HG03045 (cell line): ENCODE data around the gene AOPEP.

Source experiments
- ATAC-seq: cut with Tn5 transposase; IDR thresholded peaks from one replicate; pipeline ENCODE4 v1.9.1; 2021; ENCODE audit warnings: mild to moderate bottlenecking, moderate library complexity; ENCODE audit not compliant: unreplicated experiment

AOPEP gene

DNA sequence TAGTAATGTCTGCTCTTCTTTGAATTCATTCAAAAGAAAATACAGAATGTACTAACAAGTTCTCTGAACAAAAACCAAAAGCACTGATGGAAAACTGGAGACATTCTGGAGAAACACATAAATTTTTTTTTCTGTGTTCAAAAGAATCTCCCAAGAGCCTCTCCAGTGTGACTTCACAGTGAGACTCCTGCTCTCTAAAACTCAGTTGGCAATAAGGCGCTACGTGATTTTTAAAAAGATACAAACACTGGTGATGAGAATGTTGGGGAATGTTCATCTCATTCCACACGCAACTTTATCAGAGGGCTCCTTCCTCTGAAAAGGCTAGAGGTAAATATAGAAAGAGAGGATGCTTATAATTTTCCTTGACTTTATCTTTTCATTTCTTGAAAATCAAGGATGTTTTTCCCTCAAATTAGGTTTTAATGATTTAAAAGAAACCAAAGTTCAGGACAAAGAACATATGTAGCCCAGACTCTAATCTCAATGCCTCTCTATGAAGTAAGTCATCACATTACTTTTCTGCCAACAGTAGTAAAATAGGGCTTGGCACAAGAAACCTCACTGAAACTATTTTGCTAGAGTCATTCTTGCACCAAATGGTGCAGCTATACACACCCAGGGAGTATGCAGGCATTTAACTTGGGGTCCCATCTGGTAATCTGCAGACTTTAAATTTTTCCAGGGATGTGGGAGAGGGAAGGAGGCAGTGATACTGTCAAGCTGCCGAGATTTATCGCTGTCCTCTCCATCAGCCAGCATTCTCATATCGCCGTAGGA is 12.9 kb upstream of the AOPEP start:
- no peak for ATAC-seq

- ATAC-seq = no peak
These were observed 12.0 kb upstream of the AOPEP start for GRCh38 chr9:94714494-94714893.

DNA sequence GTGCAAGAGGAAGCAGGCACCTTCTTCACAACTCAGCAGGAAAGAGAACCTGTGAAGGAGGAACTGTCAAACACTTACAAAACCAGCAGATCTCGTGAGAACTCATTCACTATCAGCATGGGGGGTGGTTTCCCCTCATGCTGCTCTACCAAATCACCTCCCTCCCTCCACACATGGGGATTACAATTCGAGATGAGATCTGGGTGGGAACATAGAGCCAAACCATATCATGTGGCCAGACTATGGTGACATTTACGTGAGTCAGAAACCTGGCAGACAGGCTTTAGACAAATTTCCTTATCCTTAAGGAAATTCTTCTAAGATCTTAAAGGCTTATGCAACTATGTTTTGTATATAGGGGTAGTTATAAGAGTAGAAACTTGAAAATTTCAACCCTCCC is 8.7 kb upstream of the AOPEP start:
- no peak for ATAC-seq

- ATAC-seq = no peak
These were observed 7.6 kb upstream of the AOPEP start for GRCh38 chr9:94718936-94719335.

- no peak for ATAC-seq
These were observed 6.6 kb upstream of the AOPEP start for GRCh38 chr9:94719878-94720277.

GRCh38 chr9:94720846-94721549 is 5.5 kb upstream of the AOPEP start:
- no peak for ATAC-seq

- ATAC-seq = no peak
These were observed 4.7 kb upstream of the AOPEP start for GRCh38 chr9:94721754-94722153.

- ATAC-seq = no peak
These were observed 1.2 kb upstream of the AOPEP start for GRCh38 chr9:94725293-94725692.

DNA sequence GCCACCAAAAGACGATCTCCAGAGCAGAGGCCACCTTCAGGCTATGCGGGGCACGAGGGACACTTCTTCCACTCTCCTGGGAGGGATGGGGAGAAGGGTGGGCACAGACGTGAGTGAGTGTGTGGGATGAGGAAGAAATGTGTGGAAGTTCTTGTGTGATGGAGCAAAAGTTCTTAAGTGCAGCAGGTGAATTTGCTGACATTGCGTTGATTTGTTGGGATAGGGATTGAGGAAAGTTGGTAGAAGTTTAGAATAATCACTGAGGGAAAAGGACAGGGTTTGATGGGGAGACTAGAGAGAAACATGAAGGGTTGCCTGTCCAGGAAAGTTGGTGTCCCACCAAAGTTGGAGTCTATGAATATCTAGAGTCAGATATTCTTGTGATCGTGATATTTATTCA is 2.2 kb downstream of the AOPEP start:
- no peak for ATAC-seq

GRCh38 chr9:94729199-94729598 is 2.7 kb downstream of the AOPEP start:
- ATAC-seq = no peak

DNA sequence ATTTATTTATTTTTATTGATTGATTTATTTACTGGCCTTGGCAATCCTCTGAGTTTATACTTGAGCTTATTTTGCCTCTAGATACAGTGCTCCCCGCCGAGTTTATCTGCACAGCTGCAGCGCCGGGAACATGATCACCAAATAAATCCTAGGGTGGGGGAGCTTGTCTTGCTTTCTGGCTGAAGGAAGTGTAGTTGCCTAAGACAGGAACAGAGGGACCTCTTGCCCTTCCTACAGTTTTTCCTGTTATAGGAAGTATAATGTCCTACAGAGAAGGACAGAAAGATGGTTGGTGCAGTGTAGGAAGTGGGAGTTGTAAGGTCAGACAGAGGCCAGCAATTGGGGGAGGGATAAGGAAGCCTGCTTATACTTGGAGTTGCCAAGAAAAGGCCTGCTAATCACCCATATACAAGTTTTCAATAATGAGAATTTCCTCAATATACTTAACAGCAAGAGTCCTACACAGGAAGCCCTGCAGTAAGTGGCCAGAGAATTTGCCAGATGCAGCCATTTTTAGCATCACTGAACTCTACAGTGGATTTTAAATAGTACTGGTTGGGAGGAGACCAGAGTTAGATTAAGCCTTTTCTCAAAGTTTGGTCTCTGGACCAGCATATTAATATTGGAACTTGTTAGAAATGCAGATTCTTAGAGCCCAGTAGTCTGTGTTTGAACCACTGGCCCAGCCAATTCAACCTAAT is 7.7 kb downstream of the AOPEP start:
- ATAC-seq = no peak

DNA sequence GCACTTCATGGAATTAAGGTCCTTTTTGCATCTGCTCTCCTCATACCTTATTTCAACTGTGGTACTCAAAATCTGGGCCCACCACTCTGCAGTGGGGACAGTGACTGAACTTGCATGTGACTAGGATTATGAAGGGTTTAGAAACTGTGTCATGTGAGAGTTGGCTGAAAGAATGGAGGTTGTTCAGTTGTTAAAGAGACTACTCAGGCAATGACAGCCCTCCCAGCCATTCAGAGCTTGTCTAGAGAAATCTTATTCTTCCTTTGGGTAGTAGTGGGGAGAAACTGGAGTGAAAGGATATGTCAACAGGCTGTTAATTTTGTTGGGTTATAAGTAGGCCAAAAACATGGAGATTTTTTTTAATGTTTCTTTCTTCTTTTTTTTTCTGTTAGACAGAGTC is 10.3 kb downstream of the AOPEP start:
- no peak for ATAC-seq

DNA sequence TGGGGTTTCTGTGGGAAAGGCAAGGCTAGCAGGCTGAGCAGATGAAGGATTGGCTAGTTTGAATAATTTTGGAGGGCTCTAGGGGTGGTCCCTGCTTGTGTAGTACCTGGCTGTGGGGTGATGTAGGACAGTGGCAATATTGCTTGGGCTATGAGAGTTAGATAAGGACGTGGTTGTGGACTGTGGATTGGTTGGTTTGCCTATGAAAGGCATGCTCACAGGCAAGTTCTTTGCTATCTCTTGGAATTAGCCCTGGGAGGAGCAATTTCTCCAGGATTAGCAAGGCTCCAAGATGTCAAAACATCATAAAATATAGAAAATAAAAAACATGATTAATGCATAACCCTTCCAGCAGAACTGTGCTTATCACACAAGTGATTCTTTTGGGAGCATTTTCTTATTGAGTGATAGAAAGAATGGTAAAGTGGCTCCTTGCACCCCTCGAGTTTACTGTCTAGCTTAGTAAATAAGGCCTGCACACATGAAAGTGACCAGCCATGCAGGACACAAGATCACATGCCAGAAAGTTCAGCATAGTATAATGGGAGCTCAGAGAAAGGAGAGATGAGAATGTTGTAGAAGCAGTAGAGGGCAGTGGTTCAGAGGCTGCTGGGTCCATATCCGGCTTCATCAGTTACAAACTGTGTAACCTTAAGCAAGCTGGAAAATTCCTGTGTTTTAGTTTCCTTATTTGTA is 13.8 kb downstream of the AOPEP start:
- no peak for ATAC-seq

- no peak for ATAC-seq
These were observed 15.4 kb downstream of the AOPEP start for GRCh38 chr9:94741866-94742265.

DNA sequence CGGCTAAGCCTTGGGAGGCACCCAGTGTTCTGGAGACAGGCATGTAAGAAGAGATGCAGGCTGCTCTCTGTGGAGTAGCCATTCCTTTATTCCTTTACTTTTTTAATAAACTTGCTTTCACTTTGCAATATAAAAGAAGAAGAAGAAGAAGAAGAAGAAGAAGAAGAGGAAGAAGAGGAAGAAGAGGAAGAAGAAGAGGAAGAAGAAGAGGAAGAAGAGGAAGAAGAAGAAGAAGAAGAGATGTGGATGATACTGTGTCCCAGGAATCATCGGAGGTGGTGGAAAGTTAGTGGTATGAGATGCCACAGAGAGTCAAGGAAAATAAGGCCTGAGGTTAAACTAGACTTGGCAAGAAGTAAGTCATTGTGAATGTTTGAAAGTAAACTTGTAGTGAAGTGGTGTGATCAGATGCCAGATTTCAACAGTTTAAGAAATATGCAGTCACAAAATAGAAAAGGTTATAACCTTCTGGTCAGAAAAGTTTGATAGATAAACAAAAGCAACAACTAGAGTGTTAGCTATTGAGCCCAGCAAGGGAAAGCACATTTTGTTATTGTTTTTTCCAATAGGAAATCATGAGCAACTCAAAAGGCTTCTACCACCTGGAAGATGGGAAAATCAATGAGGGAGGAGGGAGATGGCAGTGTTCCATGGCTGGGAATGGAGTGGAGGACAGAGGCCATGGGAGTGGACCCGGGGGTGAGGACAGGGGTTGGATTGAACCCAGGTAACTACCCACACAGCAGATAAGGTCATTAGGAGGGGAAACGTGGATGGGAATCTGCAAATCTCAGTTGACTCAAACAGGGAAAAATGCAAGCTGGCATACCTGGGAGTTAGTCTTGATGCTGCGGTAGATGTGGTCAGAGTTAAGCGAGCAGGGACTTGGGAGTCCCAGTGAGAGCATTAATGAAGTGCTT is 16.8 kb downstream of the AOPEP start:
- ATAC-seq = no peak

GRCh38 chr9:94745806-94746540 is 19.5 kb downstream of the AOPEP start:
- ATAC-seq = no peak

DNA sequence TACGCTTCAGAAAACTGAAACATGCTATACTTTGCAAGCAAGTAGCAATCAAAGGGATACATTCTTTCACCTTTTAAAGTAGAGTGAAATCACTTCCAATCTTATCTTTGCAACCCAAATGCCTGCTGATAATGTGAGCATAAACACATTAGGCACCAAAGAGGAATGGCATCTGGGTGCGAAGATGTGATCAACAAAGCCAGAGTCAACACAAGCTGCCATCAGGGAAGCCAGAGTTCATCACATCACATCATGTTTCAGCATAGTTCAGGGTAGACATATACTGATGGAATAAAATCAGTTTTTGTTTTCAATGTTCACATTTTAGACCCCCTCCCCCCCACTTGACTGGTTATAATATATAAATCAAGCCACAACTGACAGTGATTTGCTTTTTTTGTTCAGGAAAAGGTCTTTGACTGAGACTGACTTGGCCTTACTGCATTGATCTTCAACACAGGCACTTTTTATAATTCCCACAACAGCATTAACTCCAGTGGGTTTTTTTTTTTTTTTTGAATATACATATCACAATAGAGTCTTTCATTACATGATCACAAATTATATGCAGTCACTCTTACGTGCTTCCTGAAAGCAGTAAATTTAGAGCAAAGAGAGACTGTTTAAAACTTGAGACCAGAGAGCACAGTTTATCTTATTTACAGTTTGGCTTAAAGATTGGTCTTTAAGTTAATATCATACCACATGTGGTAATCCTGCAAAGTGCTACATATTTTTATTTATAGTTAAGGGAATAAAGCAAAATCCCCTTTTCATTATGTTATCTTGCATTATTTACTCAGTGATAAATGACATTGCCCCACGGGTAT is 20.3 kb downstream of the AOPEP start:
- no peak for ATAC-seq

DNA sequence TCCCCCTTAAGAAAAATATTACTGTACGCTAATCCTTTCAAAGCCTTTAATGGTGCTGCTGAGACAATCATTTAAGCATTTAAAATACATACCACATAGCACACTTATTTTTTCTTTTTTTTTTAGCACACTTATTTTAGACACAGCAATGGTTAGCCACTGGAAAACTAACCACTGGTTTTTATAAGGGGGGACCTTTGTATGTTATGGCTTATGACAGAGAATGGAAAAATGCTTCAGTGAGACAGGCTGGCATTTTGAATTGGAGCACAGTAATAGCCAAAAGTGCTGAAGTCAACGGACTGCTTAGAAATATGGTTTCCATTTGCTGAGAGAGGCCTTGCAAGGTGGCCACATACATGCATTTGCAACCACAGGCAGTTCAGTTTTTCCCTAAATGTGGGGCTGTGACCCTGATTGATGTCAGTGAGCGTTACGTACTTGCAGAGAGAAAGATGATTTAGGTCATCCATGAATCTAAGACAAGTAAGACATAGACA is 28.5 kb downstream of the AOPEP start:
- no peak for ATAC-seq

GRCh38 chr9:94757158-94757557 is 30.7 kb downstream of the AOPEP start:
- ATAC-seq = no peak
